HG02642 (cell line): ENCODE data around the gene RBM33.
"Not testable (repeated sequence)": the region's sequence is repeated elsewhere in the genome, so short reads cannot be mapped to it uniquely, and the experiment has no call there.

Source experiments
- ATAC-seq: cut with Tn5 transposase; IDR thresholded peaks from one replicate; pipeline ENCODE4 v1.9.1; 2021; ENCODE audit warnings: mild to moderate bottlenecking; ENCODE audit not compliant: unreplicated experiment, poor library complexity

The RBM33 gene

GRCh38 chr7:155686620-155687324 is 42.3 kb downstream of the RBM33 start:
- ATAC-seq = not testable (repeated sequence)

GRCh38 chr7:155688237-155688636 is 43.8 kb downstream of the RBM33 start:
- ATAC-seq = not testable (repeated sequence)

- not testable (repeated sequence) for ATAC-seq
These were observed 46.2 kb downstream of the RBM33 start for GRCh38 chr7:155690655-155691054.

GRCh38 chr7:155692317-155692716 is 47.9 kb downstream of the RBM33 start:
- no peak for ATAC-seq

- no peak for ATAC-seq
These were observed 49.4 kb downstream of the RBM33 start for GRCh38 chr7:155693826-155694225.

GRCh38 chr7:155694851-155695250 is 50.4 kb downstream of the RBM33 start:
- no peak for ATAC-seq

GRCh38 chr7:155696747-155697146 is 52.3 kb downstream of the RBM33 start:
- ATAC-seq = no peak

GRCh38 chr7:155698633-155699032 is 54.2 kb downstream of the RBM33 start:
- ATAC-seq = no peak

GRCh38 chr7:155699180-155699579 is 54.7 kb downstream of the RBM33 start:
- no peak for ATAC-seq

- no peak for ATAC-seq
These were observed 56.4 kb downstream of the RBM33 start for GRCh38 chr7:155700847-155701246.

- ATAC-seq = no peak
These were observed 57.6 kb downstream of the RBM33 start for GRCh38 chr7:155701972-155702544.

GRCh38 chr7:155702616-155703015 is 58.2 kb downstream of the RBM33 start:
- no peak for ATAC-seq

GRCh38 chr7:155705623-155706360 is 61.3 kb downstream of the RBM33 start:
- no peak for ATAC-seq

GRCh38 chr7:155706376-155706775 is 61.9 kb downstream of the RBM33 start:
- no peak for ATAC-seq

GRCh38 chr7:155709453-155709852 is 65.0 kb downstream of the RBM33 start:
- peak; percentile 52 for ATAC-seq

GRCh38 chr7:155710031-155710430 is 65.6 kb downstream of the RBM33 start:
- no peak for ATAC-seq

GRCh38 chr7:155710530-155710929 is 66.1 kb downstream of the RBM33 start:
- no peak for ATAC-seq

GRCh38 chr7:155711081-155711480 is 66.6 kb downstream of the RBM33 start:
- ATAC-seq = no peak

- ATAC-seq = no peak
These were observed 68.9 kb downstream of the RBM33 start for GRCh38 chr7:155713384-155713783.

- no peak for ATAC-seq
These were observed 70.2 kb downstream of the RBM33 start for GRCh38 chr7:155714702-155715101.

GRCh38 chr7:155715111-155715805 is 70.8 kb downstream of the RBM33 start:
- no peak for ATAC-seq
